ENCODE measurements around the gene PODXL2.

- no peak for TF ChIP-seq POLR2A (IDR thresholded peaks at IDR 0.05; ENCODE audit: low read length)
- no peak for TF ChIP-seq GATA1 (IDR thresholded peaks at IDR 0.05; ENCODE audit: low read depth, low read length)
Observed at GRCh38 chr3:127706785-127707351, 77.9 kb downstream of the PODXL2 start.
